ENCODE data around the gene VAMP2.

- TF ChIP-seq CTCF (IDR thresholded peaks at IDR 0.05; ENCODE audit: low read depth, low read length, missing input control): no peak
- no peak for TF ChIP-seq GABPA (IDR thresholded peaks at IDR 0.05 in 1 of 2, conservative IDR thresholded peaks at IDR 0.05 in 1 of 2)
- no peak for TF ChIP-seq ZBTB33 (IDR thresholded peaks at IDR 0.05)
- TF ChIP-seq SP1 (IDR thresholded peaks at IDR 0.05): no peak
- TF ChIP-seq RAD21 (IDR thresholded peaks at IDR 0.05): no peak
- no peak for TF ChIP-seq YY1 (IDR thresholded peaks at IDR 0.05)
- TF ChIP-seq FOXA1 (IDR thresholded peaks at IDR 0.05): no peak
- TF ChIP-seq MAX (IDR thresholded peaks at IDR 0.05): no peak
These were observed 9.7 kb downstream of the VAMP2 start for GRCh38 chr17:8153031-8153451.
